Measurements from ENCODE around the gene RPS6KA6. TPM values are rescaled to one million over a fixed set of nuclear protein-coding genes. Genes with fewer than 3 reads are reported as not detected.

RPS6KA6 gene
- total RNA-seq, 2 experiments from 2014 or later, result not detected

GRCh38 chrX:84188320-84188834 lies 378 bp upstream of the RPS6KA6 start:
- no peak overlapping the region for H3K27ac Mint-ChIP-seq
- DNase-seq (peak; percentile 16), ATAC-seq (no peak)
- H3K4me1 Mint-ChIP-seq (ENCODE audit: low read depth), result no peaks in the 10 kb centered on the region
- no peaks in the 10 kb centered on the region for H3K9me3 Mint-ChIP-seq (ENCODE audit: insufficient read depth)
- H3K27me3 Mint-ChIP-seq (ENCODE audit: low read depth), result peaks cover 7% of the 10 kb centered on the region
- CTCF ChIA-PET, result no interaction called here
- H3K4me3 Mint-ChIP-seq, result no peak overlapping the region
- H3K36me3 Mint-ChIP-seq (ENCODE audit: low read depth), result no peaks in the 10 kb centered on the region
- POLR2A ChIA-PET, result no interaction called here

GRCh38 chrX:84186603-84187532 lies 1.1 kb downstream of the RPS6KA6 start:
- Mint-ChIP-seq H3K4me3 (no peak overlapping the region), H3K27me3 (ENCODE audit: low read depth) (peaks cover 7% of the 10 kb centered on the region), H3K27ac (no peak overlapping the region), H3K4me1 (ENCODE audit: low read depth) (no peaks in the 10 kb centered on the region), H3K9me3 (ENCODE audit: insufficient read depth) (no peaks in the 10 kb centered on the region), H3K36me3 (ENCODE audit: low read depth) (no peaks in the 10 kb centered on the region)
- ChIA-PET POLR2A (no interaction called here), CTCF (no interaction called here)
- DNase-seq (peak; percentile 17), ATAC-seq (no peak)

GRCh38 chrX:84182516-84182915 lies 5.5 kb downstream of the RPS6KA6 start:
- no peak for ATAC-seq
- Mint-ChIP-seq H3K4me1 (ENCODE audit: low read depth) (no peaks in the 10 kb centered on the region), H3K27ac (no peak overlapping the region), H3K4me3 (no peak overlapping the region), H3K27me3 (ENCODE audit: low read depth) (peaks cover 6% of the 10 kb centered on the region), H3K36me3 (ENCODE audit: low read depth) (no peaks in the 10 kb centered on the region), H3K9me3 (ENCODE audit: insufficient read depth) (no peaks in the 10 kb centered on the region)
- CTCF ChIA-PET, result no interaction called here
- POLR2A ChIA-PET, result no interaction called here
- no peak for DNase-seq

- H3K4me3 Mint-ChIP-seq, result no peak overlapping the region
- DNase-seq, result no peak
- POLR2A ChIA-PET, result no interaction called here
- CTCF ChIA-PET, result no interaction called here
- H3K36me3 Mint-ChIP-seq (ENCODE audit: low read depth), result no peaks in the 10 kb centered on the region
- ATAC-seq, result no peak
- H3K9me3 Mint-ChIP-seq (ENCODE audit: insufficient read depth), result no peaks in the 10 kb centered on the region
- no peak overlapping the region for H3K27ac Mint-ChIP-seq
- H3K4me1 Mint-ChIP-seq (ENCODE audit: low read depth), result no peaks in the 10 kb centered on the region
- no peaks in the 10 kb centered on the region for H3K27me3 Mint-ChIP-seq (ENCODE audit: low read depth)
Measured at GRCh38 chrX:84175958-84176357, 12.0 kb downstream of the RPS6KA6 start.

GRCh38 chrX:84175274-84175673 lies 12.7 kb downstream of the RPS6KA6 start:
- Mint-ChIP-seq H3K36me3 (ENCODE audit: low read depth) (no peaks in the 10 kb centered on the region), H3K27me3 (ENCODE audit: low read depth) (no peaks in the 10 kb centered on the region), H3K4me1 (ENCODE audit: low read depth) (no peaks in the 10 kb centered on the region), H3K4me3 (no peak overlapping the region), H3K9me3 (ENCODE audit: insufficient read depth) (no peaks in the 10 kb centered on the region), H3K27ac (no peak overlapping the region)
- ChIA-PET POLR2A (no interaction called here), CTCF (no interaction called here)
- DNase-seq (no peak), ATAC-seq (no peak)

- no peaks in the 10 kb centered on the region for H3K9me3 Mint-ChIP-seq (ENCODE audit: insufficient read depth)
Measured at GRCh38 chrX:84174348-84174747, 13.7 kb downstream of the RPS6KA6 start.

GRCh38 chrX:84170931-84171330 lies 17.1 kb downstream of the RPS6KA6 start:
- DNase-seq (no peak), ATAC-seq (no peak)
- no peak overlapping the region for H3K27ac Mint-ChIP-seq
- no peaks in the 10 kb centered on the region for H3K4me1 Mint-ChIP-seq (ENCODE audit: low read depth)
- ChIA-PET POLR2A (no interaction called here), CTCF (no interaction called here)
- H3K9me3 Mint-ChIP-seq (ENCODE audit: insufficient read depth), result no peaks in the 10 kb centered on the region
- no peaks in the 10 kb centered on the region for H3K36me3 Mint-ChIP-seq (ENCODE audit: low read depth)
- no peak overlapping the region for H3K4me3 Mint-ChIP-seq
- no peaks in the 10 kb centered on the region for H3K27me3 Mint-ChIP-seq (ENCODE audit: low read depth)

More at GRCh38 chrX:84174348-84174747, 13.7 kb downstream of the RPS6KA6 start:
- CTCF ChIA-PET, result no interaction called here
- ATAC-seq (no peak), DNase-seq (no peak)
- Mint-ChIP-seq H3K27ac (no peak overlapping the region), H3K36me3 (ENCODE audit: low read depth) (no peaks in the 10 kb centered on the region), H3K4me3 (no peak overlapping the region), H3K4me1 (ENCODE audit: low read depth) (no peaks in the 10 kb centered on the region), H3K27me3 (ENCODE audit: low read depth) (no peaks in the 10 kb centered on the region)
- POLR2A ChIA-PET, result no interaction called here

GRCh38 chrX:84168574-84168973 lies 19.4 kb downstream of the RPS6KA6 start:
- H3K4me3 Mint-ChIP-seq, result no peak overlapping the region
- no peaks in the 10 kb centered on the region for H3K9me3 Mint-ChIP-seq (ENCODE audit: insufficient read depth)
- no peaks in the 10 kb centered on the region for H3K4me1 Mint-ChIP-seq (ENCODE audit: low read depth)
- H3K27ac Mint-ChIP-seq, result no peak overlapping the region
- ATAC-seq (no peak), DNase-seq (no peak)
- CTCF ChIA-PET, result no interaction called here
- no peaks in the 10 kb centered on the region for H3K27me3 Mint-ChIP-seq (ENCODE audit: low read depth)
- no peaks in the 10 kb centered on the region for H3K36me3 Mint-ChIP-seq (ENCODE audit: low read depth)
- POLR2A ChIA-PET, result no interaction called here

- Mint-ChIP-seq H3K27me3 (ENCODE audit: low read depth) (no peaks in the 10 kb centered on the region), H3K27ac (no peak overlapping the region), H3K36me3 (ENCODE audit: low read depth) (no peaks in the 10 kb centered on the region), H3K4me1 (ENCODE audit: low read depth) (no peaks in the 10 kb centered on the region), H3K9me3 (ENCODE audit: insufficient read depth) (no peaks in the 10 kb centered on the region), H3K4me3 (no peak overlapping the region)
- DNase-seq (no peak), ATAC-seq (no peak)
- CTCF ChIA-PET, result no interaction called here
- POLR2A ChIA-PET, result no interaction called here
Measured at GRCh38 chrX:84168095-84168494, 19.9 kb downstream of the RPS6KA6 start.

GRCh38 chrX:84165711-84166110 lies 22.3 kb downstream of the RPS6KA6 start:
- H3K4me3 Mint-ChIP-seq, result no peak overlapping the region

GRCh38 chrX:84162401-84162800 lies 25.6 kb downstream of the RPS6KA6 start:
- no peaks in the 10 kb centered on the region for H3K9me3 Mint-ChIP-seq (ENCODE audit: insufficient read depth)
- DNase-seq, result no peak
- H3K36me3 Mint-ChIP-seq (ENCODE audit: low read depth), result no peaks in the 10 kb centered on the region
- no peak overlapping the region for H3K4me3 Mint-ChIP-seq
- H3K4me1 Mint-ChIP-seq (ENCODE audit: low read depth), result no peaks in the 10 kb centered on the region
- CTCF ChIA-PET, result no interaction called here
- no peak overlapping the region for H3K27ac Mint-ChIP-seq
- no peaks in the 10 kb centered on the region for H3K27me3 Mint-ChIP-seq (ENCODE audit: low read depth)
- ATAC-seq, result no peak
- POLR2A ChIA-PET, result no interaction called here

More at GRCh38 chrX:84165711-84166110, 22.3 kb downstream of the RPS6KA6 start:
- ChIA-PET CTCF (no interaction called here), POLR2A (no interaction called here)
- Mint-ChIP-seq H3K4me1 (ENCODE audit: low read depth) (no peaks in the 10 kb centered on the region), H3K36me3 (ENCODE audit: low read depth) (no peaks in the 10 kb centered on the region), H3K9me3 (ENCODE audit: insufficient read depth) (no peaks in the 10 kb centered on the region), H3K27me3 (ENCODE audit: low read depth) (no peaks in the 10 kb centered on the region), H3K27ac (no peak overlapping the region)
- ATAC-seq (no peak), DNase-seq (no peak)

- Mint-ChIP-seq H3K4me3 (no peak overlapping the region), H3K27ac (no peak overlapping the region), H3K36me3 (ENCODE audit: low read depth) (no peaks in the 10 kb centered on the region), H3K4me1 (ENCODE audit: low read depth) (no peaks in the 10 kb centered on the region), H3K9me3 (ENCODE audit: insufficient read depth) (no peaks in the 10 kb centered on the region), H3K27me3 (ENCODE audit: low read depth) (no peaks in the 10 kb centered on the region)
- ATAC-seq, result no peak
- ChIA-PET POLR2A (no interaction called here), CTCF (no interaction called here)
- no peak for DNase-seq
Measured at GRCh38 chrX:84161641-84162040, 26.4 kb downstream of the RPS6KA6 start.

- DNase-seq (no peak), ATAC-seq (no peak)
- POLR2A ChIA-PET, result no interaction called here
- H3K36me3 Mint-ChIP-seq (ENCODE audit: low read depth), result no peaks in the 10 kb centered on the region
- no peak overlapping the region for H3K4me3 Mint-ChIP-seq
- H3K4me1 Mint-ChIP-seq (ENCODE audit: low read depth), result no peaks in the 10 kb centered on the region
- CTCF ChIA-PET, result no interaction called here
- H3K27me3 Mint-ChIP-seq (ENCODE audit: low read depth), result no peaks in the 10 kb centered on the region
- H3K9me3 Mint-ChIP-seq (ENCODE audit: insufficient read depth), result no peaks in the 10 kb centered on the region
- H3K27ac Mint-ChIP-seq, result no peak overlapping the region
Measured at GRCh38 chrX:84160736-84161135, 27.3 kb downstream of the RPS6KA6 start.
